OCI-LY7 (cell line): Measurements from ENCODE around the gene HMOX2. TPM values are rescaled to one million over a fixed set of nuclear protein-coding genes. Genes with fewer than 3 reads are reported as not detected.

Experiments used
- BruUV-seq: library from RNA; stranded (reverse); fragments of 400-500 nt; replicated peaks from 2 replicates; lab custom pipeline; 2021; lab: Mats Ljungman, UMichigan
- CTCF ChIA-PET: fragments of 300-600 bp; sonication (Branson Sonifier 250); formaldehyde crosslinking; loops from one replicate; lab custom pipeline; 2022; ENCODE audit warnings: antibody characterized with exemption; ENCODE audit not compliant: unreplicated experiment; lab: Charles Lee
- POLR2A ChIA-PET: fragments of 300-600 bp; sonication (Branson Sonifier 250); formaldehyde crosslinking; loops from one replicate; lab custom pipeline; 2022; ENCODE audit warnings: antibody characterized with exemption; lab: Charles Lee
- DNase-seq: peaks from one replicate; pipeline ENCODE4 v3.0.0-alpha.2; 2015; ENCODE audit warnings: low spot score
- H2AFZ ChIP-seq: fragments of 200-600 bp; sonication (generic), shearing (Covaris generic); 2 replicates; pipeline ENCODE4 v1.6.1; 2014; ENCODE audit warnings: mild to moderate bottlenecking, antibody characterized with exemption, low read length, moderate library complexity
- H3K27ac ChIP-seq: fragments of 200-600 bp; sonication (generic); 2 replicates; pipeline ENCODE4 v1.5.1; 2014; ENCODE audit warnings: mixed run types, low read depth, mild to moderate bottlenecking, moderate library complexity, low read length, inconsistent platforms; ENCODE audit not compliant: poor library complexity, severe bottlenecking
- H3K36me3 ChIP-seq: fragments of 200-600 bp; sonication (generic); 2 replicates; pipeline ENCODE4 v1.6.1; 2014; ENCODE audit warnings: mild to moderate bottlenecking, antibody characterized with exemption, low read length, moderate library complexity, mixed read lengths; ENCODE audit not compliant: insufficient read depth
- H3K4me1 ChIP-seq: fragments of 200-600 bp; sonication (generic); 2 replicates; pipeline ENCODE4 v1.5.1; 2014; ENCODE audit warnings: mild to moderate bottlenecking, low read length; ENCODE audit not compliant: insufficient read depth, poor library complexity, severe bottlenecking
- H3K4me2 ChIP-seq: fragments of 200-600 bp; sonication (generic); 2 replicates; pipeline ENCODE4 v1.6.1; 2014; ENCODE audit warnings: mild to moderate bottlenecking, low read length
- H3K4me3 ChIP-seq: fragments of 200-600 bp; sonication (generic); 2 replicates; pipeline ENCODE4 v1.5.1; 2014; ENCODE audit warnings: mild to moderate bottlenecking, low read depth, low read length; ENCODE audit not compliant: poor library complexity, severe bottlenecking
- H3K79me2 ChIP-seq: fragments of 200-600 bp; sonication (generic); 2 replicates; pipeline ENCODE4 v1.6.1; 2016; ENCODE audit warnings: low read depth, mild to moderate bottlenecking, low read length, moderate library complexity, mixed read lengths; ENCODE audit not compliant: insufficient read depth
- H3K9me2 ChIP-seq: fragments of 200-600 bp; sonication (generic); 2 replicates; pipeline ENCODE4 v1.6.1; 2016; ENCODE audit warnings: mild to moderate bottlenecking, low read length, mixed read lengths; ENCODE audit not compliant: insufficient read depth
- H3K9me3 ChIP-seq: fragments of 200-600 bp; sonication (generic); 2 replicates; pipeline ENCODE4 v1.6.1; 2014; ENCODE audit warnings: mild to moderate bottlenecking, mixed run types, low read length, mixed read lengths
- H4K20me1 ChIP-seq: fragments of 200-600 bp; sonication (generic); 2 replicates; pipeline ENCODE4 v1.6.1; 2014; ENCODE audit warnings: mild to moderate bottlenecking, antibody characterized with exemption, low read length, moderate library complexity, mixed read lengths; ENCODE audit not compliant: insufficient read depth
- EZH2phosphoT487 ChIP-seq: fragments of 200-600 bp; sonication (generic); IDR thresholded peaks from 2 replicates; pipeline ENCODE4 v1.6.1; 2018; ENCODE audit warnings: low read depth, borderline replicate concordance, mild to moderate bottlenecking, mixed run types, antibody characterized with exemption, low read length, moderate library complexity, mixed read lengths
- intact Hi-C: fragments of 100-400 bp; cut with micrococcal nuclease; formaldehyde crosslinking; loops from one replicate; pipeline ENCODE4 v1.10.0; 2022; ENCODE audit not compliant: unreplicated experiment
- total RNA-seq, 2 experiments: library from RNA; depleted of rRNA in 1 of 2; stranded (reverse); fragments of >200 nt in 1 of 2; shearing (Covaris generic) in 1 of 2; gene quantifications; 2 replicates each; pipeline ENCODE4 v1.2.3, GENCODE V29; 2014 to 2022
- TF ChIP-seq, protein P1 (sequence below): fragments of 200-600 bp; sonication (generic); conservative IDR thresholded peaks from 2 replicates; pipeline ENCODE4 v1.5.1; 2014; ENCODE audit warnings: mild to moderate bottlenecking, antibody characterized with exemption, low read length, moderate library complexity, mixed read lengths

Gene HMOX2
- total RNA-seq, 2 experiments from 2014 or later: 37.0 to 46.0 TPM

DNA sequence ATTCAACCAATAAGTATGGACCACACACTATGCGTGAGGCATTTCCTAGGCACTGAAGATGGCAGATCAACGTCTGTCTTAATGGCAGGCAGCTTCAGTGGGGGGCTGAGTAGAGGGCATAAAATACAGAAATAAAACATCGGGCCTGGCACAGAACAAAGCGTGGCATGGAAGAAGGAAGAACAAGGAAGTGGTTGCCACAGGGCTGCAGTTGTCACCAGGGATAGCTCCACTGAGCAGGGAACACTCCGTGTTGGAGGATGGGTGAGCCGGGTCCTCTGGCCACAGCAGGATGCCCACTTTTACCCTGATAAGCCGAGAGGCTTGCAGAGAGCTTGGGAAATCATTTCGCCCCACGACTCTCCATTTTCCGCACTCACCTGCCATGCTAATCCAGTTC lies 56.0 kb downstream of the HMOX2 start:
- peaks cover 37% of the 10 kb centered on the region for H3K4me1 ChIP-seq
- H4K20me1 ChIP-seq: no peaks in the 10 kb centered on the region
- H3K9me2 ChIP-seq: no peaks in the 10 kb centered on the region
- intact Hi-C loops: no loop called here
- H3K4me3 ChIP-seq: no peak overlapping the region
- H3K4me2 ChIP-seq: no peak overlapping the region
- DNase-seq: no peak
- H2AFZ ChIP-seq: no peak overlapping the region
- ChIA-PET CTCF (no interaction called here), POLR2A (no interaction called here)
- no peaks in the 10 kb centered on the region for H3K9me3 ChIP-seq
- H3K27ac ChIP-seq: no peak overlapping the region
- TF ChIP-seq, protein P1, sequence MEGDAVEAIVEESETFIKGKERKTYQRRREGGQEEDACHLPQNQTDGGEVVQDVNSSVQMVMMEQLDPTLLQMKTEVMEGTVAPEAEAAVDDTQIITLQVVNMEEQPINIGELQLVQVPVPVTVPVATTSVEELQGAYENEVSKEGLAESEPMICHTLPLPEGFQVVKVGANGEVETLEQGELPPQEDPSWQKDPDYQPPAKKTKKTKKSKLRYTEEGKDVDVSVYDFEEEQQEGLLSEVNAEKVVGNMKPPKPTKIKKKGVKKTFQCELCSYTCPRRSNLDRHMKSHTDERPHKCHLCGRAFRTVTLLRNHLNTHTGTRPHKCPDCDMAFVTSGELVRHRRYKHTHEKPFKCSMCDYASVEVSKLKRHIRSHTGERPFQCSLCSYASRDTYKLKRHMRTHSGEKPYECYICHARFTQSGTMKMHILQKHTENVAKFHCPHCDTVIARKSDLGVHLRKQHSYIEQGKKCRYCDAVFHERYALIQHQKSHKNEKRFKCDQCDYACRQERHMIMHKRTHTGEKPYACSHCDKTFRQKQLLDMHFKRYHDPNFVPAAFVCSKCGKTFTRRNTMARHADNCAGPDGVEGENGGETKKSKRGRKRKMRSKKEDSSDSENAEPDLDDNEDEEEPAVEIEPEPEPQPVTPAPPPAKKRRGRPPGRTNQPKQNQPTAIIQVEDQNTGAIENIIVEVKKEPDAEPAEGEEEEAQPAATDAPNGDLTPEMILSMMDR: no peak
- TF ChIP-seq EZH2phosphoT487: no peak
- no TSS peak for BruUV-seq
- no peaks in the 10 kb centered on the region; the same call in 1 of the 2 replicates for H3K36me3 ChIP-seq
- peaks cover 5% of the 10 kb centered on the region; the same call in 1 of the 2 replicates for H3K79me2 ChIP-seq

DNA sequence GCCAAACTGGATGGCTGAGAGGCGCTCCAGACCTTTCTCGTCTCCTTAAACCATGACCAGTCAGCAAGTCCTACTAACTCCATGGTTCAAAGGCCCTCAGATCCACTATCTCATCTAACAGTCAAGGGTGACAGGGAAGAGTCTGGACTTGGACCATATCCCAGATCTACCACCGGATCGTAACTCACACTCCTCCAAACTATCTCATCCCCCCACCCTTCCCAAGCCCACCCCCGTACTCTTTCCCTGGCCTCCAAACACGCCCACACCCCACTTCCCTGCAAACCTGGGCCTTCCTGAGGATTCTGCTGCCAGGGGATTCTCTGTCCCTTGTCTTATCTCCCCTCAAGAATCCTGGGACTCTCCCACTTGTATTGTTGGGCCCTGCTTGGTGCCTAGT lies 57.3 kb downstream of the HMOX2 start:
- Histone ChIP-seq H3K36me3 (no peaks in the 10 kb centered on the region; the same call in 1 of the 2 replicates), H3K27ac (no peak overlapping the region), H4K20me1 (no peaks in the 10 kb centered on the region), H3K4me2 (no peak overlapping the region), H3K4me3 (no peak overlapping the region), H3K9me3 (no peaks in the 10 kb centered on the region), H3K9me2 (no peaks in the 10 kb centered on the region), H3K4me1 (peaks cover 32% of the 10 kb centered on the region), H3K79me2 (no peaks in the 10 kb centered on the region), H2AFZ (no peak overlapping the region)
- TF ChIP-seq, protein P1: no peak
- TF ChIP-seq EZH2phosphoT487: no peak
- intact Hi-C loops: no loop called here
- BruUV-seq: no TSS peak
- POLR2A ChIA-PET: no interaction called here
- CTCF ChIA-PET: no interaction called here
- no peak for DNase-seq

DNA sequence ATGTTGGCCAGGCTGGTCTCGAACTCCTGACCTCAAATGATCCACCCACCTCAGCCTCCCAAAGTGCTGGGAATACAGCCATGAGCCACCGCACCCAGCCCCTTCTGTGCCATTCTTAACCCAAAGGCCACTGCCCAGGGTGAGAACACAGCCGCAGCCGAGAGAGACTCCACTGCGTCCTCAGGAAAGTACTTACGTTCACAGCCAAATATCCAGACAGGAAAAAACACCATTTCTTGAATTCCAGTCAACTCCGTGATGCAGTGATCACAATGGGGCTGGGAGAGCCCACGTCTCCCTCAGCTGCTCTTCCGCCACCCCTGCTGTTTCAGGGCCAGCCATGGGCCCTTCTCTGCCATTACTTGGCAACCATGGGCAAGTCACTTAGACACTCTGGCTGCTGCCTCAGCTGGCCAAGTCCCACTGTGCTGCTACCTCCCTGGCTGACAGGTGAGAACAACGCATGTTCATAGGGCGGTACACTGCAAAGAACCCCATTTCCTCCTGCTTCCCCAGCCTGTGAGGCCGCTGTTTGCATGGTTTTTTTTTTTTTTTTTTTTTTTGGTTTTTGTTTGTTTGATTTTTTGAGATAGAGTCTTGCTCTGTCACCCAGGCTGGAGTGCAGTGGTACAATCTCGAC lies 58.1 kb downstream of the HMOX2 start:
- no peaks in the 10 kb centered on the region; the same call in none of the 2 replicates for H3K36me3 ChIP-seq
- no peak overlapping the region for H3K4me3 ChIP-seq
- no peaks in the 10 kb centered on the region for H3K9me2 ChIP-seq
- H3K79me2 ChIP-seq: no peaks in the 10 kb centered on the region
- ChIA-PET POLR2A (no interaction called here), CTCF (no interaction called here)
- peaks cover 4% of the 10 kb centered on the region for H3K9me3 ChIP-seq
- no peak overlapping the region for H2AFZ ChIP-seq
- intact Hi-C loops: no loop called here
- peaks cover 28% of the 10 kb centered on the region for H3K4me1 ChIP-seq
- BruUV-seq: no TSS peak
- TF ChIP-seq, protein P1: no peak
- no peak for TF ChIP-seq EZH2phosphoT487
- no peaks in the 10 kb centered on the region for H4K20me1 ChIP-seq
- H3K27ac ChIP-seq: no peak overlapping the region
- no peak overlapping the region for H3K4me2 ChIP-seq
- no peak for DNase-seq
